ENCODE data around the gene ZIC4. TPM values are rescaled to one million over a fixed set of nuclear protein-coding genes. Genes with fewer than 3 reads are reported as not detected.

ZIC4 gene
- total and polyA plus RNA-seq, 10 of the 15 experiments (the other 5 are each of a cell fraction or from before 2014, with no cell fraction given), result not detected

- TF ChIP-seq ZNF687 (IDR thresholded peaks at IDR 0.05), result no peak
- TF ChIP-seq, protein P1, sequence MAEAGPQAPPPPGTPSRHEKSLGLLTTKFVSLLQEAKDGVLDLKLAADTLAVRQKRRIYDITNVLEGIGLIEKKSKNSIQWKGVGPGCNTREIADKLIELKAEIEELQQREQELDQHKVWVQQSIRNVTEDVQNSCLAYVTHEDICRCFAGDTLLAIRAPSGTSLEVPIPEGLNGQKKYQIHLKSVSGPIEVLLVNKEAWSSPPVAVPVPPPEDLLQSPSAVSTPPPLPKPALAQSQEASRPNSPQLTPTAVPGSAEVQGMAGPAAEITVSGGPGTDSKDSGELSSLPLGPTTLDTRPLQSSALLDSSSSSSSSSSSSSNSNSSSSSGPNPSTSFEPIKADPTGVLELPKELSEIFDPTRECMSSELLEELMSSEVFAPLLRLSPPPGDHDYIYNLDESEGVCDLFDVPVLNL (IDR thresholded peaks at IDR 0.05; ENCODE audit: low read depth, low read length), result no peak
Measured at GRCh38 chr3:147358144-147358992, 48.0 kb downstream of the ZIC4 start (continued).

GRCh38 chr3:147356909-147357900 is 49.1 kb downstream of the ZIC4 start:
- Histone ChIP-seq H3K4me3 (no peak overlapping the region), H3K27ac (ENCODE audit: control insufficient read depth, insufficient read depth) (no peak overlapping the region), H3K9ac (ENCODE audit: control insufficient read depth, insufficient read depth, low read length) (no peak overlapping the region), H3K79me2 (ENCODE audit: control insufficient read depth, insufficient read depth, low read length) (no peaks in the 10 kb centered on the region), H3K36me3 (ENCODE audit: control insufficient read depth in 2 of 2, insufficient read depth in 2 of 2, low read length in 1 of 2) (no peaks in the 10 kb centered on the region), H4K20me1 (ENCODE audit: control insufficient read depth, insufficient read depth) (no peaks in the 10 kb centered on the region), H2AFZ (ENCODE audit: control insufficient read depth, low read depth, low read length) (no peak overlapping the region), H3K9me3 (replicated peaks; ENCODE audit: control insufficient read depth, insufficient read depth, low read length) (no peaks in the 10 kb centered on the region; the same call in 2 of the 3 replicates), H3K27me3 (replicated peaks in 1 of 2; ENCODE audit: control insufficient read depth in 2 of 2, insufficient read depth in 2 of 2, low read length in 1 of 2) (peaks cover 6 to 26% of the 10 kb centered on the region in 2 experiments), H3K4me2 (ENCODE audit: control insufficient read depth, insufficient read depth) (no peak overlapping the region), H3K4me1 (ENCODE audit: control insufficient read depth, insufficient read depth, low read length) (no peaks in the 10 kb centered on the region)
- ChIA-PET SMC1A (ENCODE audit: uncharacterized antibody, unreplicated experiment) (interaction anchor here (1.7 kb wide), 1 partner anchor 14 kb away, joined by 5 read pairs; no protein-coding TSS in a partner anchor), CTCF (interaction anchor here (0.7 to 1.0 kb wide), 2 partner anchors 26 to 1288 kb away, joined by 3 read pairs; no protein-coding TSS in a partner anchor), RAD21 (ENCODE audit: unreplicated experiment) (no interaction called here), POLR2A (no interaction called here)
- in situ Hi-C loops (cut with MboI) (no loop called here), intact Hi-C loops (cut with micrococcal nuclease; ENCODE audit: unreplicated experiment) (no loop called here)
- FAIRE-seq (no peak), ATAC-seq (no peak), DNase-seq (ENCODE audit: low read depth, low spot score) (no peak)
- TF ChIP-seq SUZ12 (IDR thresholded peaks at IDR 0.05; ENCODE audit: unreplicated experiment) (peak; percentile 90), RFX5 (IDR thresholded peaks at IDR 0.05; ENCODE audit: low read depth, low read length) (no peak), MYB (IDR thresholded peaks at IDR 0.05; ENCODE audit: borderline replicate concordance, low read depth, low read length) (no peak), CEBPZ (IDR thresholded peaks at IDR 0.05; ENCODE audit: low read depth, low read length) (no peak), JUNB (IDR thresholded peaks at IDR 0.05) (no peak), GABPA (IDR thresholded peaks at IDR 0.05; ENCODE audit: low read depth) (no peak), MYC (IDR thresholded peaks at IDR 0.05; ENCODE audit: insufficient read depth, insufficient read length, insufficient replicate concordance, low read length, severe bottlenecking) (no peak), BACH1 (IDR thresholded peaks at IDR 0.05; ENCODE audit: borderline replicate concordance) (no peak)
- WGBS (ENCODE audit: insufficient coverage, insufficient replicate concordance, low lambda C conversion rate, missing lambda C conversion rate), result 28% methylated on average over 29 of the region's 29 CpGs
- BruUV-seq (replicated peaks), result no TSS peak

All from GM12878 (cell line).